ENCODE results near the gene DSCAM.

- no peak for TF ChIP-seq POLR2AphosphoS5 (IDR thresholded peaks at IDR 0.05; ENCODE audit: insufficient read depth in 1 of 2, low read depth in 1 of 2)
- TF ChIP-seq, protein P1, sequence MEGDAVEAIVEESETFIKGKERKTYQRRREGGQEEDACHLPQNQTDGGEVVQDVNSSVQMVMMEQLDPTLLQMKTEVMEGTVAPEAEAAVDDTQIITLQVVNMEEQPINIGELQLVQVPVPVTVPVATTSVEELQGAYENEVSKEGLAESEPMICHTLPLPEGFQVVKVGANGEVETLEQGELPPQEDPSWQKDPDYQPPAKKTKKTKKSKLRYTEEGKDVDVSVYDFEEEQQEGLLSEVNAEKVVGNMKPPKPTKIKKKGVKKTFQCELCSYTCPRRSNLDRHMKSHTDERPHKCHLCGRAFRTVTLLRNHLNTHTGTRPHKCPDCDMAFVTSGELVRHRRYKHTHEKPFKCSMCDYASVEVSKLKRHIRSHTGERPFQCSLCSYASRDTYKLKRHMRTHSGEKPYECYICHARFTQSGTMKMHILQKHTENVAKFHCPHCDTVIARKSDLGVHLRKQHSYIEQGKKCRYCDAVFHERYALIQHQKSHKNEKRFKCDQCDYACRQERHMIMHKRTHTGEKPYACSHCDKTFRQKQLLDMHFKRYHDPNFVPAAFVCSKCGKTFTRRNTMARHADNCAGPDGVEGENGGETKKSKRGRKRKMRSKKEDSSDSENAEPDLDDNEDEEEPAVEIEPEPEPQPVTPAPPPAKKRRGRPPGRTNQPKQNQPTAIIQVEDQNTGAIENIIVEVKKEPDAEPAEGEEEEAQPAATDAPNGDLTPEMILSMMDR (IDR thresholded peaks at IDR 0.05), result no peak
These were observed 34.8 kb upstream of the DSCAM start for GRCh38 chr21:40881767-40882166.

All from vagina (tissue), 2 donors.